Measurements from ENCODE around the gene ANKRD9. TPM values are rescaled to one million over a fixed set of nuclear protein-coding genes. Genes with fewer than 3 reads are reported as not detected.

The ANKRD9 gene
- total and polyA plus RNA-seq, 2 of the 13 experiments (the other 11 are each of a cell fraction or from before 2014, with no cell fraction given), result 10.0 to 15.0 TPM

DNA sequence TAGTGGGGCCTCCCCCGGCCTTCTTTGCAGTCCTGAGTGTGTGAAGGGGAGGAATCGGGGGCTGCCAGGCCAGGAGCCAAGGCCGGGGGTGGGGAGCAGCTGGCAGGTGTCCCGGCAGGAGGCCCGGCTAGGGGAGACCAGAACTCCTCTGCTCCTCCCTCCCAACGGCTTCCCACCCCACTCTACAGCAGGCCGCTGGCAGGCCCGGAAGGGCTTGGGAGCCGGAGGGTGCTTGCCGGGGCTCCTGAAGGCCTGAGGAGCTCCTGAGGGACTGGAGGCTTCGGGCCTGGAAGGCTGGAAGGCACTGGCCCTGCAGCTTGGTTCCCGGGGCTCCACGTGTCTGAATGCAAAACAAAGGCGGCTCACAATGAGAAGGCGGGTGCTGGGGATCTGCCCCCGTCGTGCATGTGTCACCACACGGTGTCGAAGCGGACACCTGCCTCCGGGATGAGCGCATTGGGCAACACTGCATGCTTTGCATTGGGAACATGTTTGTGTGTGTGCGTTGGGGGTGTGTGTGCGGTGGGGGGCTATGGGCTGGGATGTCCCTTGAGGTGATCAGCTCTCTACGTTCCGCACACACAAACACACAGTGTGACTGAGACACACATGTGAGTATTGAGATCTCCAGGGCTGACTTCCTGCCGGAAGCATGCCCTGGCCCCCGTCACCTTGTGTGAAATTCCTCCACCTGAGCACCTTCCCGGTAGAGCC lies 30.9 kb upstream of the ANKRD9 start (continued):
- TF ChIP-seq, protein P1, sequence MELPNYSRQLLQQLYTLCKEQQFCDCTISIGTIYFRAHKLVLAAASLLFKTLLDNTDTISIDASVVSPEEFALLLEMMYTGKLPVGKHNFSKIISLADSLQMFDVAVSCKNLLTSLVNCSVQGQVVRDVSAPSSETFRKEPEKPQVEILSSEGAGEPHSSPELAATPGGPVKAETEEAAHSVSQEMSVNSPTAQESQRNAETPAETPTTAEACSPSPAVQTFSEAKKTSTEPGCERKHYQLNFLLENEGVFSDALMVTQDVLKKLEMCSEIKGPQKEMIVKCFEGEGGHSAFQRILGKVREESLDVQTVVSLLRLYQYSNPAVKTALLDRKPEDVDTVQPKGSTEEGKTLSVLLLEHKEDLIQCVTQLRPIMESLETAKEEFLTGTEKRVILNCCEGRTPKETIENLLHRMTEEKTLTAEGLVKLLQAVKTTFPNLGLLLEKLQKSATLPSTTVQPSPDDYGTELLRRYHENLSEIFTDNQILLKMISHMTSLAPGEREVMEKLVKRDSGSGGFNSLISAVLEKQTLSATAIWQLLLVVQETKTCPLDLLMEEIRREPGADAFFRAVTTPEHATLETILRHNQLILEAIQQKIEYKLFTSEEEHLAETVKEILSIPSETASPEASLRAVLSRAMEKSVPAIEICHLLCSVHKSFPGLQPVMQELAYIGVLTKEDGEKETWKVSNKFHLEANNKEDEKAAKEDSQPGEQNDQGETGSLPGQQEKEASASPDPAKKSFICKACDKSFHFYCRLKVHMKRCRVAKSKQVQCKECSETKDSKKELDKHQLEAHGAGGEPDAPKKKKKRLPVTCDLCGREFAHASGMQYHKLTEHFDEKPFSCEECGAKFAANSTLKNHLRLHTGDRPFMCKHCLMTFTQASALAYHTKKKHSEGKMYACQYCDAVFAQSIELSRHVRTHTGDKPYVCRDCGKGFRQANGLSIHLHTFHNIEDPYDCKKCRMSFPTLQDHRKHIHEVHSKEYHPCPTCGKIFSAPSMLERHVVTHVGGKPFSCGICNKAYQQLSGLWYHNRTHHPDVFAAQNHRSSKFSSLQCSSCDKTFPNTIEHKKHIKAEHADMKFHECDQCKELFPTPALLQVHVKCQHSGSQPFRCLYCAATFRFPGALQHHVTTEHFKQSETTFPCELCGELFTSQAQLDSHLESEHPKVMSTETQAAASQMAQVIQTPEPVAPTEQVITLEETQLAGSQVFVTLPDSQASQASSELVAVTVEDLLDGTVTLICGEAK (IDR thresholded peaks at IDR 0.05), result no peak
- TF ChIP-seq, protein P1 (CRISPR knock-in tag; IDR thresholded peaks at IDR 0.05), result no peak
- TF ChIP-seq ZNF773 (CRISPR knock-in tag; IDR thresholded peaks at IDR 0.05; ENCODE audit: borderline replicate concordance) (no peak), ZNF343 (CRISPR knock-in tag; IDR thresholded peaks at IDR 0.05) (no peak), TOPORS (CRISPR knock-in tag; IDR thresholded peaks at IDR 0.05) (no peak), ZMAT3 (CRISPR knock-in tag; conservative IDR thresholded peaks at IDR 0.05) (peak; percentile 52; the same call in 1 of the 2 replicates), KDM6A (CRISPR knock-in tag; IDR thresholded peaks at IDR 0.05; ENCODE audit: low read depth) (no peak), MAFG (CRISPR knock-in tag; IDR thresholded peaks at IDR 0.05) (no peak), MBNL3 (CRISPR knock-in tag; conservative IDR thresholded peaks at IDR 0.05) (no peak), ERF (CRISPR knock-in tag; IDR thresholded peaks at IDR 0.05) (no peak)
- TF ChIP-seq, protein P2, sequence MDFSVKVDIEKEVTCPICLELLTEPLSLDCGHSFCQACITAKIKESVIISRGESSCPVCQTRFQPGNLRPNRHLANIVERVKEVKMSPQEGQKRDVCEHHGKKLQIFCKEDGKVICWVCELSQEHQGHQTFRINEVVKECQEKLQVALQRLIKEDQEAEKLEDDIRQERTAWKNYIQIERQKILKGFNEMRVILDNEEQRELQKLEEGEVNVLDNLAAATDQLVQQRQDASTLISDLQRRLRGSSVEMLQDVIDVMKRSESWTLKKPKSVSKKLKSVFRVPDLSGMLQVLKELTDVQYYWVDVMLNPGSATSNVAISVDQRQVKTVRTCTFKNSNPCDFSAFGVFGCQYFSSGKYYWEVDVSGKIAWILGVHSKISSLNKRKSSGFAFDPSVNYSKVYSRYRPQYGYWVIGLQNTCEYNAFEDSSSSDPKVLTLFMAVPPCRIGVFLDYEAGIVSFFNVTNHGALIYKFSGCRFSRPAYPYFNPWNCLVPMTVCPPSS (IDR thresholded peaks at IDR 0.05), result no peak
- TF ChIP-seq, protein P3, sequence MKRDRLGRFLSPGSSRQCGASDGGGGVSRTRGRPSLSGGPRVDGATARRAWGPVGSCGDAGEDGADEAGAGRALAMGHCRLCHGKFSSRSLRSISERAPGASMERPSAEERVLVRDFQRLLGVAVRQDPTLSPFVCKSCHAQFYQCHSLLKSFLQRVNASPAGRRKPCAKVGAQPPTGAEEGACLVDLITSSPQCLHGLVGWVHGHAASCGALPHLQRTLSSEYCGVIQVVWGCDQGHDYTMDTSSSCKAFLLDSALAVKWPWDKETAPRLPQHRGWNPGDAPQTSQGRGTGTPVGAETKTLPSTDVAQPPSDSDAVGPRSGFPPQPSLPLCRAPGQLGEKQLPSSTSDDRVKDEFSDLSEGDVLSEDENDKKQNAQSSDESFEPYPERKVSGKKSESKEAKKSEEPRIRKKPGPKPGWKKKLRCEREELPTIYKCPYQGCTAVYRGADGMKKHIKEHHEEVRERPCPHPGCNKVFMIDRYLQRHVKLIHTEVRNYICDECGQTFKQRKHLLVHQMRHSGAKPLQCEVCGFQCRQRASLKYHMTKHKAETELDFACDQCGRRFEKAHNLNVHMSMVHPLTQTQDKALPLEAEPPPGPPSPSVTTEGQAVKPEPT (CRISPR knock-in tag; IDR thresholded peaks at IDR 0.05; ENCODE audit: low read depth), result 0 out of 2 replicates have a peak, but pooled peaks have one; percentile 14
- TF ChIP-seq, protein P4, sequence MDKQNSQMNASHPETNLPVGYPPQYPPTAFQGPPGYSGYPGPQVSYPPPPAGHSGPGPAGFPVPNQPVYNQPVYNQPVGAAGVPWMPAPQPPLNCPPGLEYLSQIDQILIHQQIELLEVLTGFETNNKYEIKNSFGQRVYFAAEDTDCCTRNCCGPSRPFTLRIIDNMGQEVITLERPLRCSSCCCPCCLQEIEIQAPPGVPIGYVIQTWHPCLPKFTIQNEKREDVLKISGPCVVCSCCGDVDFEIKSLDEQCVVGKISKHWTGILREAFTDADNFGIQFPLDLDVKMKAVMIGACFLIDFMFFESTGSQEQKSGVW (CRISPR knock-in tag; IDR thresholded peaks at IDR 0.05; ENCODE audit: borderline replicate concordance), result no peak
- TF ChIP-seq, protein P5, sequence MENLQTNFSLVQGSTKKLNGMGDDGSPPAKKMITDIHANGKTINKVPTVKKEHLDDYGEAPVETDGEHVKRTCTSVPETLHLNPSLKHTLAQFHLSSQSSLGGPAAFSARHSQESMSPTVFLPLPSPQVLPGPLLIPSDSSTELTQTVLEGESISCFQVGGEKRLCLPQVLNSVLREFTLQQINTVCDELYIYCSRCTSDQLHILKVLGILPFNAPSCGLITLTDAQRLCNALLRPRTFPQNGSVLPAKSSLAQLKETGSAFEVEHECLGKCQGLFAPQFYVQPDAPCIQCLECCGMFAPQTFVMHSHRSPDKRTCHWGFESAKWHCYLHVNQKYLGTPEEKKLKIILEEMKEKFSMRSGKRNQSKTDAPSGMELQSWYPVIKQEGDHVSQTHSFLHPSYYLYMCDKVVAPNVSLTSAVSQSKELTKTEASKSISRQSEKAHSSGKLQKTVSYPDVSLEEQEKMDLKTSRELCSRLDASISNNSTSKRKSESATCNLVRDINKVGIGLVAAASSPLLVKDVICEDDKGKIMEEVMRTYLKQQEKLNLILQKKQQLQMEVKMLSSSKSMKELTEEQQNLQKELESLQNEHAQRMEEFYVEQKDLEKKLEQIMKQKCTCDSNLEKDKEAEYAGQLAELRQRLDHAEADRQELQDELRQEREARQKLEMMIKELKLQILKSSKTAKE (CRISPR knock-in tag; IDR thresholded peaks at IDR 0.05; ENCODE audit: borderline replicate concordance), result peak; percentile 67
